SU-DHL-6 (cell line): ENCODE results near the gene ZNF319.

Source experiments
- CTCF ChIP-seq: fragments of 200-600 bp; sonication (generic); IDR thresholded peaks from one replicate; pipeline ENCODE4 v1.5.1; 2017; ENCODE audit warnings: antibody characterized with exemption, mild to moderate bottlenecking, low read length, moderate library complexity; ENCODE audit not compliant: insufficient read depth, poor library complexity, severe bottlenecking
- EZH2phosphoT487 ChIP-seq: fragments of 200-600 bp; sonication (generic), shearing (Covaris generic); conservative IDR thresholded peaks from 2 replicates; pipeline ENCODE4 v1.6.1; 2018; ENCODE audit warnings: mild to moderate bottlenecking, antibody characterized with exemption, low read length, moderate library complexity, mixed read lengths

GRCh38 chr16:57945740-57946138 lies 54.7 kb downstream of the ZNF319 start:
- TF ChIP-seq CTCF: no peak
- no peak for TF ChIP-seq EZH2phosphoT487
